Panc1 (cell line): Measurements from ENCODE around the gene TRANK1. TPM values are rescaled to one million over a fixed set of nuclear protein-coding genes. Genes with fewer than 3 reads are reported as not detected.

ENCODE experiments used
- ATAC-seq: fragments of 200-7000 bp; cut with Tn5 transposase; 2 replicates; pipeline ENCODE4 v1.9.1; 2020; ENCODE audit warnings: mild to moderate bottlenecking, moderate library complexity
- BruUV-seq: library from RNA; stranded (reverse); fragments of 400-500 nt; replicated peaks from 2 replicates; lab custom pipeline; 2021; lab: Mats Ljungman, UMichigan
- CTCF ChIA-PET: fragments of 300-600 bp; sonication (Branson Sonifier 250); formaldehyde crosslinking; loops from one replicate; lab custom pipeline; 2022; ENCODE audit warnings: antibody characterized with exemption; lab: Charles Lee
- POLR2A ChIA-PET: fragments of 300-600 bp; sonication (Branson Sonifier 250); formaldehyde crosslinking; loops from one replicate; lab custom pipeline; 2022; ENCODE audit warnings: antibody characterized with exemption; lab: Charles Lee
- DNase-seq: peaks from one replicate; pipeline ENCODE4 v3.0.0-alpha.2; 2010; ENCODE audit warnings: low read depth, low spot score
- H3K27ac ChIP-seq: 2 replicates; pipeline ENCODE4 v1.5.1; 2011; ENCODE audit warnings: mild to moderate bottlenecking, low read length, inconsistent platforms
- H3K27me3 ChIP-seq: fragments of 200-500 bp; sonication (Bioruptor generic); 2 replicates; pipeline ENCODE4 v1.6.0; 2014; ENCODE audit warnings: low read length, inconsistent platforms; ENCODE audit not compliant: control insufficient read depth, insufficient read depth
- H3K36me3 ChIP-seq: fragments of 200-500 bp; sonication (Bioruptor generic); 2 replicates; pipeline ENCODE4 v1.5.1; 2014; ENCODE audit warnings: inconsistent platforms, mild to moderate bottlenecking, low read length, moderate library complexity; ENCODE audit not compliant: control insufficient read depth, insufficient read depth
- H3K4me1 ChIP-seq: 2 replicates; pipeline ENCODE4 v1.5.1; 2011; ENCODE audit warnings: inconsistent platforms, mild to moderate bottlenecking, low read length, moderate library complexity; ENCODE audit not compliant: control insufficient read depth, insufficient read depth
- H3K4me3 ChIP-seq, 2 experiments: 2 replicates each; pipeline ENCODE4 v1.5.1; 2011 to 2012; ENCODE audit warnings: low read depth in 2 of 2, low read length in 2 of 2, mild to moderate bottlenecking in 2 of 2, inconsistent platforms in 1 of 2, moderate library complexity in 1 of 2
- H3K9me3 ChIP-seq: fragments of 200-500 bp; sonication (Bioruptor generic); 2 replicates; pipeline ENCODE4 v1.5.1; 2014; ENCODE audit warnings: low read depth, mild to moderate bottlenecking, inconsistent platforms, low read length, moderate library complexity; ENCODE audit not compliant: control insufficient read depth, insufficient read depth
- POLR2AphosphoS5 ChIP-seq: IDR thresholded peaks from 2 replicates; pipeline ENCODE4 v1.6.1; 2012; ENCODE audit warnings: mild to moderate bottlenecking, low read depth, low read length, moderate library complexity
- SIN3A ChIP-seq: IDR thresholded peaks from 2 replicates; pipeline ENCODE4 v1.6.1; 2012; ENCODE audit warnings: low read depth, mild to moderate bottlenecking, low read length, moderate library complexity, borderline replicate concordance; ENCODE audit not compliant: insufficient read depth
- TCF7L2 ChIP-seq: IDR thresholded peaks from 2 replicates; pipeline ENCODE4 v1.6.1; 2011; ENCODE audit warnings: mild to moderate bottlenecking, low read depth, low read length, inconsistent platforms
- in situ Hi-C: cut with HindIII; loops from 2 replicates; pipeline ENCODE4 v1.10.0; 2016; ENCODE audit warnings: low sequenced_read_pairs, low pct_unique_long_range_greater_than_20kb
- intact Hi-C: fragments of 100-400 bp; cut with micrococcal nuclease; formaldehyde crosslinking; loops from one replicate; pipeline ENCODE4 v1.10.0; 2022; ENCODE audit not compliant: unreplicated experiment
- total RNA-seq: library from RNA; stranded (reverse); gene quantifications from one replicate; pipeline ENCODE4 v1.2.1, GENCODE V29; 2021; ENCODE audit not compliant: unreplicated experiment
- TF ChIP-seq, protein P1 (sequence below), 2 experiments: IDR thresholded peaks; 2 replicates each; pipeline ENCODE4 v1.6.1; 2011 to 2012; ENCODE audit warnings: low read depth in 2 of 2, control low read depth in 1 of 2, low read length in 1 of 2, mild to moderate bottlenecking in 1 of 2, moderate library complexity in 1 of 2; ENCODE audit not compliant: insufficient read depth in 1 of 2
- TF ChIP-seq, protein P2 (sequence below): fragments of 450-650 bp; IDR thresholded peaks from 2 replicates; pipeline ENCODE4 v1.5.1; 2017; ENCODE audit warnings: mild to moderate bottlenecking

The TRANK1 gene
- total RNA-seq, 1 experiment from 2014 or later: 3.2 TPM

DNA sequence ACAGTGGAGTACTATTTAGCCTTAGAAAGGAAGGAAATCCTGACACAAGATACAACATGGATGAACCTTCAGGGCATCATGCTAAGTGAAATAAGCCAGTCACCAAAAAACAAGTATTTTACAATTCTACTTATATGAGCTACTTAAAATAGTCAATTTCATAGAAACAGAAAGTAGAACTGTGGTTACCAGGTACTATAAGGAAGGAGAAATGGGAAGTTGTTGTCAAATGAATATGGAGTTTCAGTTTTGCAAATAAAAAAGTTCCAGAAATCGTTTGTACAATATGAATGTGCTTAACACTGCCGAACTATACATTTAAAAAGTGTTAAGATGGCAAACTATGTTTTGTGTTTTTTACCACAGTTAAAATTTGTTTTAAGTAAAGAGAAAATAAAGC, 26.8 kb downstream of the TRANK1 start:
- intact Hi-C loops (no loop called here), in situ Hi-C loops (no loop called here)
- H3K27me3 ChIP-seq: no peaks in the 10 kb centered on the region
- no peaks in the 10 kb centered on the region for H3K36me3 ChIP-seq
- H3K4me1 ChIP-seq: no peaks in the 10 kb centered on the region
- DNase-seq: no peak
- no peak overlapping the region for H3K4me3 ChIP-seq
- TF ChIP-seq SIN3A (no peak), TCF7L2 (no peak), POLR2AphosphoS5 (no peak)
- TF ChIP-seq, protein P1, sequence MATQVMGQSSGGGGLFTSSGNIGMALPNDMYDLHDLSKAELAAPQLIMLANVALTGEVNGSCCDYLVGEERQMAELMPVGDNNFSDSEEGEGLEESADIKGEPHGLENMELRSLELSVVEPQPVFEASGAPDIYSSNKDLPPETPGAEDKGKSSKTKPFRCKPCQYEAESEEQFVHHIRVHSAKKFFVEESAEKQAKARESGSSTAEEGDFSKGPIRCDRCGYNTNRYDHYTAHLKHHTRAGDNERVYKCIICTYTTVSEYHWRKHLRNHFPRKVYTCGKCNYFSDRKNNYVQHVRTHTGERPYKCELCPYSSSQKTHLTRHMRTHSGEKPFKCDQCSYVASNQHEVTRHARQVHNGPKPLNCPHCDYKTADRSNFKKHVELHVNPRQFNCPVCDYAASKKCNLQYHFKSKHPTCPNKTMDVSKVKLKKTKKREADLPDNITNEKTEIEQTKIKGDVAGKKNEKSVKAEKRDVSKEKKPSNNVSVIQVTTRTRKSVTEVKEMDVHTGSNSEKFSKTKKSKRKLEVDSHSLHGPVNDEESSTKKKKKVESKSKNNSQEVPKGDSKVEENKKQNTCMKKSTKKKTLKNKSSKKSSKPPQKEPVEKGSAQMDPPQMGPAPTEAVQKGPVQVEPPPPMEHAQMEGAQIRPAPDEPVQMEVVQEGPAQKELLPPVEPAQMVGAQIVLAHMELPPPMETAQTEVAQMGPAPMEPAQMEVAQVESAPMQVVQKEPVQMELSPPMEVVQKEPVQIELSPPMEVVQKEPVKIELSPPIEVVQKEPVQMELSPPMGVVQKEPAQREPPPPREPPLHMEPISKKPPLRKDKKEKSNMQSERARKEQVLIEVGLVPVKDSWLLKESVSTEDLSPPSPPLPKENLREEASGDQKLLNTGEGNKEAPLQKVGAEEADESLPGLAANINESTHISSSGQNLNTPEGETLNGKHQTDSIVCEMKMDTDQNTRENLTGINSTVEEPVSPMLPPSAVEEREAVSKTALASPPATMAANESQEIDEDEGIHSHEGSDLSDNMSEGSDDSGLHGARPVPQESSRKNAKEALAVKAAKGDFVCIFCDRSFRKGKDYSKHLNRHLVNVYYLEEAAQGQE (IDR thresholded peaks at IDR 0.05; ENCODE audit: insufficient read depth in 1 of 2, low read depth in 2 of 2, low read length in 1 of 2): no peak
- TF ChIP-seq, protein P2, sequence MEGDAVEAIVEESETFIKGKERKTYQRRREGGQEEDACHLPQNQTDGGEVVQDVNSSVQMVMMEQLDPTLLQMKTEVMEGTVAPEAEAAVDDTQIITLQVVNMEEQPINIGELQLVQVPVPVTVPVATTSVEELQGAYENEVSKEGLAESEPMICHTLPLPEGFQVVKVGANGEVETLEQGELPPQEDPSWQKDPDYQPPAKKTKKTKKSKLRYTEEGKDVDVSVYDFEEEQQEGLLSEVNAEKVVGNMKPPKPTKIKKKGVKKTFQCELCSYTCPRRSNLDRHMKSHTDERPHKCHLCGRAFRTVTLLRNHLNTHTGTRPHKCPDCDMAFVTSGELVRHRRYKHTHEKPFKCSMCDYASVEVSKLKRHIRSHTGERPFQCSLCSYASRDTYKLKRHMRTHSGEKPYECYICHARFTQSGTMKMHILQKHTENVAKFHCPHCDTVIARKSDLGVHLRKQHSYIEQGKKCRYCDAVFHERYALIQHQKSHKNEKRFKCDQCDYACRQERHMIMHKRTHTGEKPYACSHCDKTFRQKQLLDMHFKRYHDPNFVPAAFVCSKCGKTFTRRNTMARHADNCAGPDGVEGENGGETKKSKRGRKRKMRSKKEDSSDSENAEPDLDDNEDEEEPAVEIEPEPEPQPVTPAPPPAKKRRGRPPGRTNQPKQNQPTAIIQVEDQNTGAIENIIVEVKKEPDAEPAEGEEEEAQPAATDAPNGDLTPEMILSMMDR: no peak
- ChIA-PET POLR2A (no interaction called here), CTCF (no interaction called here)
- BruUV-seq: no TSS peak
- H3K9me3 ChIP-seq: no peaks in the 10 kb centered on the region
- ATAC-seq: no peak
- no peak overlapping the region for H3K27ac ChIP-seq

DNA sequence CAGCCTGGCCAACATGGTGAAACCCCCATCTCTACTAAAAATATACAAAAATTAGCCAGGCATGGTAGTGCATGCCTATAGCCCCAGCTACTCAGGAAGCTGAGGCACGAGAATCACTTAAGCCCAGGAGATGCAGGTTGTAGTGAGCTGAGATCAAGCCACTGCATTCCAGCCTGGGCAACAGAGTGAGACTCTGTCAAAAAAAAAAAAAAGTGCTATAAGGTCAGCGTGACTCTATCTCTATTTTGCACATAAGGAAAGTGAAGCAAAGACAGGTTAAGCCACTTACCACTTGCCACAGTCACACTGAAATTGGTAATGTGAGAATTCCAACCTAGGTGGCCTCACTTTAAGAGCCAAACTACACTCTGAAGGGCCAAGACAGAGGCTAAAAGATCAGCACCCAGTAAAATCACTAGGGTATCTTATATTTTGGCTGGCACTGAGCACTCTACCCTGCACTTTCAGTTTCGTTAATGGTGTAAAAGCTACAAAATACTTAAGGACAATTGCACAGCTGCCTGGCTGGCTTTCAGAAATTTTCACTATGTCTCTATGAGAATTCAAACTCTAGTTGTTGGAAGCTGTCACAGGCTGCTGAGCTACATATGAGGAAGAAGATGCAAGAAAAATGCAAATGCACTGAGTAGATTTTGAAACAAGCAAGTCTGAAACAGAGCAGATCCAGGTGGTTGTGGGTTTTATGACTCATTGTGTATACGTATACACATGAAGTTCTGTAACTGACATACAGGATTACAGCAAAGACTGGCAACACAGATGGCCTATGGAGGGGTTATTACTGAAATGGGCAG, 32.7 kb downstream of the TRANK1 start:
- Histone ChIP-seq H3K27ac (no peak overlapping the region), H3K9me3 (no peaks in the 10 kb centered on the region), H3K27me3 (no peaks in the 10 kb centered on the region), H3K4me1 (no peaks in the 10 kb centered on the region), H3K36me3 (no peaks in the 10 kb centered on the region), H3K4me3 (no peak overlapping the region)
- BruUV-seq: no TSS peak
- ATAC-seq (no peak; the same call in 1 of the 2 replicates), DNase-seq (no peak)
- TF ChIP-seq POLR2AphosphoS5 (no peak), TCF7L2 (no peak), SIN3A (no peak)
- TF ChIP-seq, protein P1 (IDR thresholded peaks at IDR 0.05; ENCODE audit: insufficient read depth in 1 of 2, low read depth in 2 of 2, low read length in 1 of 2): no peak
- TF ChIP-seq, protein P2: no peak
- intact Hi-C loops (no loop called here), in situ Hi-C loops (no loop called here)
- CTCF ChIA-PET: no interaction called here
- POLR2A ChIA-PET: no interaction called here
